Pancreas (tissue), 10 donors: ENCODE measurements around the gene WNK2. TPM values are rescaled to one million over a fixed set of nuclear protein-coding genes. Genes with fewer than 3 reads are reported as not detected.
A peak's percentile ranks its signal among the peaks of the same experiment; 100 is the strongest.

ENCODE experiments used
- ATAC-seq, 4 donors: fragments of 200-7000 bp; cut with Tn5 transposase; one replicate each; pipeline versions ENCODE4 v1.8.0 to v1.9.1; 2020; ENCODE audit warnings: mild to moderate bottlenecking in 4 of 4, moderate library complexity in 4 of 4
- DNase-seq, 6 donors: peaks; one replicate each; pipeline ENCODE4 v3.0.0-alpha.2; 2020
- FAIRE-seq: peaks from 2 replicates; lab custom pipeline; 2012; peaks lifted over from hg19 to GRCh38; lab: Jason Lieb, UNC
- H3K27ac ChIP-seq, 4 donors: fragments of 200-600 bp; sonication (generic); 1 replicate in 3 of 4; 2 replicates in 1 of 4; pipeline versions ENCODE4 v1.5.0 to v1.8.0; 2020
- H3K27me3 ChIP-seq, 4 donors: fragments of 200-600 bp; one replicate each; pipeline ENCODE4 v1.8.0; 2021
- H3K36me3 ChIP-seq, 3 donors: fragments of 200-600 bp; sonication (generic) in 1 of 3; one replicate each; pipeline versions ENCODE4 v1.5.0 to v1.8.0; 2020 to 2021
- H3K4me1 ChIP-seq, 3 donors: fragments of 200-600 bp; one replicate each; pipeline ENCODE4 v1.8.0; 2021
- H3K4me3 ChIP-seq, 4 donors: fragments of 200-600 bp; sonication (generic) in 2 of 4; one replicate each; pipeline versions ENCODE4 v1.5.0 to v1.8.0; 2020 to 2021
- H3K9me3 ChIP-seq, 4 donors: fragments of 200-600 bp; one replicate each; pipeline ENCODE4 v1.8.0; 2021
- WGBS, 2 donors: extraction: QIAGEN DNeasy Blood & Tissue Kit; methylation state at CpG; one replicate each; pipeline ENCODE4 v1.1.7; 2013; 5-methylcytosine and 5-hydroxymethylcytosine counted together
- intact Hi-C, 3 donors: fragments of 100-400 bp; cut with DNase I; formaldehyde crosslinking; loops; one replicate each; pipeline versions ENCODE4 v1.11.1 to v1.14.2; 2022
- polyA plus RNA-seq, 2 donors: library from polyadenylated mRNA; stranded (reverse); fragments of 200-250 nt; gene quantifications; one replicate each; pipeline ENCODE4 v1.2.3, GENCODE V29; 2013
- total RNA-seq, 6 donors: library from RNA; stranded (reverse); fragmentation: NEBNext Ultra II Directional in 4 of 6; extraction: Animal tissue kit (Norgen Biotek cat#: 25700) in 4 of 6; gene quantifications; one replicate each; pipeline versions ENCODE4 v1.2.1 to v1.2.4, GENCODE V29; 2021 to 2023
- TF ChIP-seq, protein P1 (sequence below), 4 donors: fragments of 200-600 bp; sonication (generic) in 3 of 4; IDR thresholded peaks; one replicate each; pipeline versions ENCODE4 v1.5.0 to v1.8.0; 2021; ENCODE audit warnings: antibody characterized with exemption in 4 of 4
- donor health status: healthy with polysubstance abuse.
- donor health status: DM: no; HTN: no; CAD: no; lungs with moderate emphysema.
- donor health status: DM: no; HTN: no; CAD: no.
- donor health status: control.
- donor health status: control.
- donor health status: Bipolar disorder and iron deficiency.
- donor health status: DM: yes; HTN: yes; CAD: no.
- donor health status: DM: no; HTN: no; CAD: no.
- donor health status: DM: no; HTN: no; CAD: no.
- donor health status: DM: yes; HTN: yes; CAD: no.

Gene WNK2
- total and polyA plus RNA-seq, 8 donors: 53.5 to 121 (median 89.4) TPM

DNA sequence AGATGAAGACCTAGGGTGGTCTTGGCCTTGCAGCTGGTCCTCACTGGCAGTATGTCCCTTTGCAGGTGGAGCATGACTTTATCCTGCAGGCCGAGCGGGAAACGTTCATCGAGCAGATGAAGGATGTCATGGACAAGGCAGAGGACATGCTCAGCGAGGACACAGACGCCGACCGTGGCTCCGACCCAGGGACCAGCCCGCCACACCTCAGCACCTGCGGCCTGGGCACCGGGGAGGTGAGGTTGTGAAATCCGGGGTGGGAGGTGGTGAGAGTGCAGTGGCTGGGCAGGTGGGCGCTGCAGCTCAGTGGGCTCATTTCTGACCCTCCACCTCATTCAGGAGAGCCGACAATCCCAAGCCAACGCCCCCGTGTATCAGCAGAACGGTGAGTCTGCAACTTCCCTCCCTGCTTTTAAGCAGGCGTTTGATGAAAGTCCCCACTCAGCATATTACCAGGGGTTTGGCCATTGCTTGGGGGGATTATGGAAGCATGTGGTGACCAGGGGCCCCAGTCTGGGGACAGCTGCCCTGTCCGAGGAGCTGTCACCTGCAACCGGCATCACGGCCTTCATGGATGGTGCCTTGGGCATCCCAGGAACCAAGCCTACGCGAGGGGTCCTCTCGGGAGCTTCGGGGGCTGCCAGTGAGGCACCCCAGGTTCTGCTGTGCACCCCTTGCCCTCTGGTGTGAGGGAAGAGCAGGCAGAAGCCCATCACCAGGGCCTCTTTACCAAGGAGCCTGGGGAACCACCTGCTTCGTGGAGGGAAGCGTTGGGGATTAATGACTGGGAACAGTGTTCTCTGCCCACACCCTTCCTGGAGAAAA is 84.0 kb downstream of the WNK2 start:
- DNase-seq (peak in 4 of 6 donors; percentile 11 to 74 (median 36)), FAIRE-seq (no peak), ATAC-seq (peak in 2 of 4 donors; percentile 3 to 8)
- no peaks in the 10 kb centered on the region for H3K27me3 ChIP-seq
- peaks cover 0 to 10% (median 3%) of the 10 kb centered on the region in 3 donors for H3K36me3 ChIP-seq
- H3K27ac ChIP-seq: peak overlapping the region in 3 of 4 donors; percentile 39 to 72 (median 60)
- intact Hi-C loops: loop anchor here in 1 of 3 donors (10.0 kb wide), 1 partner anchor 53 kb away; no protein-coding TSS in a partner anchor
- H3K9me3 ChIP-seq: no peaks in the 10 kb centered on the region
- 78 to 80% methylated on average over 28 of the region's 28 CpGs for WGBS, 2 donors
- H3K4me1 ChIP-seq: peaks cover 3 to 25% (median 15%) of the 10 kb centered on the region in 3 donors
- TF ChIP-seq, protein P1, sequence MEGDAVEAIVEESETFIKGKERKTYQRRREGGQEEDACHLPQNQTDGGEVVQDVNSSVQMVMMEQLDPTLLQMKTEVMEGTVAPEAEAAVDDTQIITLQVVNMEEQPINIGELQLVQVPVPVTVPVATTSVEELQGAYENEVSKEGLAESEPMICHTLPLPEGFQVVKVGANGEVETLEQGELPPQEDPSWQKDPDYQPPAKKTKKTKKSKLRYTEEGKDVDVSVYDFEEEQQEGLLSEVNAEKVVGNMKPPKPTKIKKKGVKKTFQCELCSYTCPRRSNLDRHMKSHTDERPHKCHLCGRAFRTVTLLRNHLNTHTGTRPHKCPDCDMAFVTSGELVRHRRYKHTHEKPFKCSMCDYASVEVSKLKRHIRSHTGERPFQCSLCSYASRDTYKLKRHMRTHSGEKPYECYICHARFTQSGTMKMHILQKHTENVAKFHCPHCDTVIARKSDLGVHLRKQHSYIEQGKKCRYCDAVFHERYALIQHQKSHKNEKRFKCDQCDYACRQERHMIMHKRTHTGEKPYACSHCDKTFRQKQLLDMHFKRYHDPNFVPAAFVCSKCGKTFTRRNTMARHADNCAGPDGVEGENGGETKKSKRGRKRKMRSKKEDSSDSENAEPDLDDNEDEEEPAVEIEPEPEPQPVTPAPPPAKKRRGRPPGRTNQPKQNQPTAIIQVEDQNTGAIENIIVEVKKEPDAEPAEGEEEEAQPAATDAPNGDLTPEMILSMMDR (IDR thresholded peaks at IDR 0.05): no peak
- H3K4me3 ChIP-seq: no peak overlapping the region

DNA sequence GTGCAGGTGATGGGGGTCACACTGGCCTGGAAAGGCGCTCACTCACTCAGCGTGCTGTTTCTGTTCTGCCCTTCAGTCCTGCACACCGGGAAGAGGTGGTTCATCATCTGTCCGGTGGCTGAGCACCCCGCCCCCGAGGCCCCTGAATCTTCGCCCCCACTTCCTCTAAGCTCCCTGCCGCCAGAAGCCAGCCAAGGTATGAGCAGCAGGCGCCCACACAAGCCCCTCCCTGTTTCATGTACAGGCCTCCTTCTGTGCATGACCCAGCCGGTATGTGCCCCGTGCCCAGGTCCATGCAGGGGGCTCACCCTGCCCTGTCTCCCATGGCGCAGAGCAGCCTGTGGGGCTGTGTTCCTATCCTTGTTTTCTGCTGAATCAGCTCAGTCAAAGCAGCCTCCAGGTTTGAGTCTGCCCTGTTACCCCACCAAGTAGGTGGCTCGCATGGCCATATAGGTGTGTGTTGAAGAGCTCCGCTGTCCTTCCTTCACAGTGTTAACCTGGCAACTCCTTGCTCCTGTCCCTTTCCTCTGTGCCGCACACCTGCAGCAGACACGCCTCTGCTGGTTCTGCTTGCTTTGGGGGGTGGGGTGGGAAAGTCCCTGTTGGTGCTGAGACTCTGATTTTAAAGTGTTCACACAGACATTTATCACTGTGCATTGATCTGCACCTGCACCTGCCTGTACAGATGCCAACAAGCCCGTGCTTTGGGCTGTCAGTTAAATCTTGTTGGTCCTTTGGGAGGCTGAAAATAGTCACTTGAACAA is 84.8 kb downstream of the WNK2 start:
- Histone ChIP-seq H3K27ac (peak overlapping the region in 3 of 4 donors; percentile 39 to 72 (median 60)), H3K4me3 (no peak overlapping the region), H3K27me3 (no peaks in the 10 kb centered on the region), H3K9me3 (no peaks in the 10 kb centered on the region), H3K4me1 (peaks cover 0 to 23% (median 10%) of the 10 kb centered on the region in 3 donors), H3K36me3 (peaks cover 0 to 10% (median 3%) of the 10 kb centered on the region in 3 donors)
- TF ChIP-seq, protein P1 (IDR thresholded peaks at IDR 0.05): no peak
- 44 to 47% methylated on average over 17 of the region's 17 CpGs for WGBS, 2 donors
- DNase-seq (peak; percentile 68 to 92 (median 86)), FAIRE-seq (no peak), ATAC-seq (peak; percentile 93 to 96 (median 95))
- intact Hi-C loops: loop anchor here in 1 of 3 donors (10.0 kb wide), 1 partner anchor 54 kb away; no protein-coding TSS in a partner anchor

DNA sequence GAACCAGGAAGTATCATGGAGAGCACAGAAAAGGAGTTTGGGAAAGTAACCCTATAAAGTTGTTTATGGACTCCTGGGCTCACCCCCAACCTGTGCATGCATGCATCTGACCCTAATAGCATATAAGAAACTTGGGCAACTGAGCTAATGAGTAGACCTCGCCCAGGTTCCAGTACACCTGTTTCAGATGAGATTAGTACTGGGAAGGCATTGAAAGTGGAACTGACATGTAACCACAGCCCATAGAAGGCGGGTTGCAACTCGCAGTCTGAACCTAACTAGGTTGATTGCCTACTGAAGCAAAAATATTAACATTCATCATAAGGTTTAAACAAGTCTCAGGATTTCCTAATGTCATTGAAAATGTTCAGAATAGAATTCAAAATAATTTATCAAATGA is 87.0 kb downstream of the WNK2 start:
- WGBS, 2 donors: 92 to 98% methylated on average over 3 of the region's 3 CpGs
- Histone ChIP-seq H3K4me1 (peaks cover 0 to 23% (median 10%) of the 10 kb centered on the region in 3 donors), H3K27ac (no peak overlapping the region), H3K9me3 (no peaks in the 10 kb centered on the region), H3K4me3 (no peak overlapping the region), H3K36me3 (peaks cover 0 to 3% (median 3%) of the 10 kb centered on the region in 3 donors), H3K27me3 (no peaks in the 10 kb centered on the region)
- intact Hi-C loops: no loop called here
- TF ChIP-seq, protein P1 (IDR thresholded peaks at IDR 0.05): no peak
- DNase-seq: peak in 1 of 6 donors; percentile 5
- ATAC-seq: no peak
- no peak for FAIRE-seq

DNA sequence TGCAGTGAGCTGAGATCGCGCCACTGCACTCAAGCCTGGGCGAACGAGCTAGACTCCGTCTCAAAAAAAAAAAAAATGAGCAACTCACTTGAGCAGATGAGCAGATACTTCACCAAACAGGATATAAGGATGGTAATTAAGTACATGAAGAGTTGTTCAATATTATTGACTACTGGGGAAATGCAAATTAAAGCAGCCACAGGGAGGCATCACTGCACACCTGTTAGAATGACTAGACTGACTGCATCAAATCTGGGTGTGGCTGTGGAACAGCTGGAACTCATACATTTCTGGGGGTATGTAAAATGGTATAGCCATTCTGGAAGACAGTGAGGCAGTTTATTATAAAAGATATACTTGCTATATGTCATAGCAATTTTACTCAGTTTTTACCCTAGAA is 93.0 kb downstream of the WNK2 start:
- Histone ChIP-seq H3K4me3 (no peak overlapping the region), H3K4me1 (no peaks in the 10 kb centered on the region), H3K36me3 (peaks cover 0 to 8% (median 0%) of the 10 kb centered on the region in 3 donors), H3K9me3 (no peaks in the 10 kb centered on the region), H3K27ac (no peak overlapping the region), H3K27me3 (no peaks in the 10 kb centered on the region)
- WGBS, 2 donors: 97 to 98% methylated on average over 5 of the region's 5 CpGs
- ATAC-seq: peak in 1 of 4 donors; percentile 16
- DNase-seq: no peak
- intact Hi-C loops: no loop called here
- TF ChIP-seq, protein P1 (IDR thresholded peaks at IDR 0.05): no peak
- no peak for FAIRE-seq
